Measurements from ENCODE around the gene AOC3. TPM values are rescaled to one million over a fixed set of nuclear protein-coding genes. Genes with fewer than 3 reads are reported as not detected.

The AOC3 gene
- polyA plus RNA-seq, 1 donor from 2014 or later, result 0.35 TPM

GRCh38 chr17:42857389-42857788 is 6.4 kb downstream of the AOC3 start:
- no peaks in the 10 kb centered on the region for H3F3A ChIP-seq (ENCODE audit: insufficient read depth, low read length, poor library complexity, severe bottlenecking)

GRCh38 chr17:42865638-42866094 is 14.7 kb downstream of the AOC3 start:
- H4K20me1 ChIP-seq (ENCODE audit: insufficient read depth), result no peaks in the 10 kb centered on the region
- no peak overlapping the region for H3K4me2 ChIP-seq (ENCODE audit: low read length)
- no peaks in the 10 kb centered on the region for H3K36me3 ChIP-seq (ENCODE audit: insufficient read depth, low read length)
- H2AFZ ChIP-seq (ENCODE audit: low read depth, low read length), result no peak overlapping the region
- H3K27ac ChIP-seq (ENCODE audit: low read length), result no peak overlapping the region
- no peak overlapping the region for H3K9ac ChIP-seq (ENCODE audit: low read length)
- no peak for TF ChIP-seq EP300 (conservative IDR thresholded peaks at IDR 0.05; ENCODE audit: poor library complexity, severe bottlenecking)
- H3K4me3 ChIP-seq (ENCODE audit: low read length), result no peak overlapping the region
- peaks cover 4% of the 10 kb centered on the region for H3K9me3 ChIP-seq (ENCODE audit: low read length)
- no peaks in the 10 kb centered on the region for H3F3A ChIP-seq (ENCODE audit: insufficient read depth, low read length, poor library complexity, severe bottlenecking)
- no peaks in the 10 kb centered on the region for H3K9me2 ChIP-seq (ENCODE audit: insufficient read depth, low read length)
- no peaks in the 10 kb centered on the region for H3K27me3 ChIP-seq (ENCODE audit: insufficient read depth, low read depth, low read length)
- no peaks in the 10 kb centered on the region for H3K79me2 ChIP-seq (replicated peaks; ENCODE audit: insufficient read depth, low read length)

More at GRCh38 chr17:42857389-42857788, 6.4 kb downstream of the AOC3 start:
- H4K20me1 ChIP-seq (ENCODE audit: insufficient read depth), result no peaks in the 10 kb centered on the region
- H3K4me2 ChIP-seq (ENCODE audit: low read length), result no peak overlapping the region
- no peaks in the 10 kb centered on the region for H3K9me2 ChIP-seq (ENCODE audit: insufficient read depth, low read length)
- H3K79me2 ChIP-seq (replicated peaks; ENCODE audit: insufficient read depth, low read length), result no peaks in the 10 kb centered on the region
- no peaks in the 10 kb centered on the region for H3K36me3 ChIP-seq (ENCODE audit: insufficient read depth, low read length)
- TF ChIP-seq SMC3 (conservative IDR thresholded peaks at IDR 0.05; ENCODE audit: poor library complexity) (no peak), RAD21 (conservative IDR thresholded peaks at IDR 0.05) (no peak), TAF1 (IDR thresholded peaks at IDR 0.05; ENCODE audit: low read depth) (no peak), EP300 (conservative IDR thresholded peaks at IDR 0.05; ENCODE audit: poor library complexity, severe bottlenecking) (no peak), EZH2 (IDR thresholded peaks at IDR 0.05; ENCODE audit: borderline replicate concordance, insufficient read depth, low read length, poor library complexity, severe bottlenecking) (no peak), MXI1 (conservative IDR thresholded peaks at IDR 0.05; ENCODE audit: poor library complexity, severe bottlenecking) (no peak), REST (IDR thresholded peaks at IDR 0.05; ENCODE audit: borderline replicate concordance) (no peak), CTCF (IDR thresholded peaks at IDR 0.05; ENCODE audit: poor library complexity, severe bottlenecking) (no peak), POLR2AphosphoS5 (IDR thresholded peaks at IDR 0.05) (no peak)
- H3K9ac ChIP-seq (ENCODE audit: low read length), result no peak overlapping the region
- no peaks in the 10 kb centered on the region for H3K27me3 ChIP-seq (ENCODE audit: insufficient read depth, low read depth, low read length)
- H3K4me3 ChIP-seq (ENCODE audit: low read length), result no peak overlapping the region
- no peak overlapping the region for H3K27ac ChIP-seq (ENCODE audit: low read length)
- no peaks in the 10 kb centered on the region for H3K9me3 ChIP-seq (ENCODE audit: low read length)
- no peak overlapping the region for H2AFZ ChIP-seq (ENCODE audit: low read depth, low read length)

GRCh38 chr17:42866216-42866615 is 15.2 kb downstream of the AOC3 start:
- Histone ChIP-seq H2AFZ (ENCODE audit: low read depth, low read length) (no peak overlapping the region), H3F3A (ENCODE audit: insufficient read depth, low read length, poor library complexity, severe bottlenecking) (no peaks in the 10 kb centered on the region), H3K27me3 (ENCODE audit: insufficient read depth, low read depth, low read length) (no peaks in the 10 kb centered on the region), H3K9me2 (ENCODE audit: insufficient read depth, low read length) (no peaks in the 10 kb centered on the region), H3K9ac (ENCODE audit: low read length) (no peak overlapping the region), H3K79me2 (replicated peaks; ENCODE audit: insufficient read depth, low read length) (no peaks in the 10 kb centered on the region), H3K9me3 (ENCODE audit: low read length) (peaks cover 6% of the 10 kb centered on the region), H3K4me2 (ENCODE audit: low read length) (no peak overlapping the region), H3K27ac (ENCODE audit: low read length) (no peak overlapping the region), H4K20me1 (ENCODE audit: insufficient read depth) (no peaks in the 10 kb centered on the region), H3K36me3 (ENCODE audit: insufficient read depth, low read length) (no peaks in the 10 kb centered on the region), H3K4me3 (ENCODE audit: low read length) (no peak overlapping the region)
- TF ChIP-seq CTCF (IDR thresholded peaks at IDR 0.05; ENCODE audit: poor library complexity, severe bottlenecking), result no peak
- TF ChIP-seq POLR2AphosphoS5 (IDR thresholded peaks at IDR 0.05), result no peak
- no peak for TF ChIP-seq EZH2 (IDR thresholded peaks at IDR 0.05; ENCODE audit: borderline replicate concordance, insufficient read depth, low read length, poor library complexity, severe bottlenecking)
- no peak for TF ChIP-seq REST (IDR thresholded peaks at IDR 0.05; ENCODE audit: borderline replicate concordance)
- no peak for TF ChIP-seq SMC3 (conservative IDR thresholded peaks at IDR 0.05; ENCODE audit: poor library complexity)
- TF ChIP-seq RAD21 (conservative IDR thresholded peaks at IDR 0.05), result no peak
- TF ChIP-seq MXI1 (conservative IDR thresholded peaks at IDR 0.05; ENCODE audit: poor library complexity, severe bottlenecking), result no peak
